GM23248 (cell line): ENCODE data around the gene SND1.

Experiments
- EZH2 ChIP-seq: fragments of 200-600 bp; sonication (generic); IDR thresholded peaks from 2 replicates; pipeline ENCODE4 v1.6.1; 2018; ENCODE audit warnings: antibody characterized with exemption, mild to moderate bottlenecking; ENCODE audit not compliant: insufficient read depth, poor library complexity, severe bottlenecking
- EZH2phosphoT487 ChIP-seq: fragments of 200-600 bp; sonication (generic); IDR thresholded peaks from 2 replicates; pipeline ENCODE4 v1.6.1; 2018; ENCODE audit warnings: antibody characterized with exemption, moderate library complexity, mild to moderate bottlenecking, low read depth; ENCODE audit not compliant: insufficient read depth

- no peak for TF ChIP-seq EZH2
- TF ChIP-seq EZH2phosphoT487 = no peak
Observed at GRCh38 chr7:127665922-127666321, 13.9 kb downstream of the SND1 start.
